Epithelial cell of esophagus (primary cell): ENCODE results near the gene IL27RA.
A peak's percentile ranks its signal among the peaks of the same experiment; 100 is the strongest.

ENCODE experiments used
- DNase-seq: peaks from one replicate; pipeline ENCODE4 v3.0.0; 2010; ENCODE audit warnings: low read depth
- H3K4me3 ChIP-seq: 2 replicates; pipeline ENCODE4 v1.5.1; 2011; ENCODE audit warnings: mild to moderate bottlenecking, low read length, control low read depth
- TF ChIP-seq, protein P1 (sequence below): IDR thresholded peaks from 2 replicates; pipeline ENCODE4 v1.5.1; 2011; ENCODE audit warnings: low read depth, mild to moderate bottlenecking, low read length, control low read depth, inconsistent platforms; ENCODE audit not compliant: insufficient read depth; ENCODE audit errors: missing control alignments

Gene IL27RA

DNA sequence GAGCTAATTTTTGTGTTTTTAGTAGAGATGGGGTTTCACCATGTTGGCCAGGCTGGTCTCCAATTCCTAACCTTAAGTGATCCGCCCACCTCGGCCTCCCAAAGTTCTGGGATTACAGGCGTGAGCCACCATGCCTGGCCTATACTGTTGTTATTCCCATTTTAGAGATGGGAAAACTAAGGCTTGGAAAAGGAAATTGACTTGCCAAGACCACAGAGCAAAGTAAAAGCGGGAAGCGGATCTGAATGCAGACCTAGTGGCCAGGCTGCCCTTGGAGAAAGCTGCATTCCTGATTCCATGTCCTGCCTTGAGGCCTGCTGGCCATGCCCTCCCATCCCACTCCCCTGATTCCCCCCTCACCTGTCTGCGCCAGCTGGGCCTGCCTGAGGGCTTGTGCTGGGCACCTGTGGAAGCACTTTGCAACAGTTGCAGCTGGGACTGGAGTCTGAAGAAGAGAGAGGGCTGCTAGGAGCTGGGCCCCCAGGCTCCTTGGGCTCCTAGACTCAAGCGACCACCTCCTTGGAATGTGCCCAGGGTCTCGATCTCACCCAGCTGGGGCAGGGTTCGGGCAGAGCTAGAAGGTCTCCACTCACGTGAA lies 24.6 kb downstream of the IL27RA start:
- DNase-seq = no peak

GRCh38 chr19:14056741-14057356 lies 25.3 kb downstream of the IL27RA start:
- no peak overlapping the region for H3K4me3 ChIP-seq
- TF ChIP-seq, protein P1, sequence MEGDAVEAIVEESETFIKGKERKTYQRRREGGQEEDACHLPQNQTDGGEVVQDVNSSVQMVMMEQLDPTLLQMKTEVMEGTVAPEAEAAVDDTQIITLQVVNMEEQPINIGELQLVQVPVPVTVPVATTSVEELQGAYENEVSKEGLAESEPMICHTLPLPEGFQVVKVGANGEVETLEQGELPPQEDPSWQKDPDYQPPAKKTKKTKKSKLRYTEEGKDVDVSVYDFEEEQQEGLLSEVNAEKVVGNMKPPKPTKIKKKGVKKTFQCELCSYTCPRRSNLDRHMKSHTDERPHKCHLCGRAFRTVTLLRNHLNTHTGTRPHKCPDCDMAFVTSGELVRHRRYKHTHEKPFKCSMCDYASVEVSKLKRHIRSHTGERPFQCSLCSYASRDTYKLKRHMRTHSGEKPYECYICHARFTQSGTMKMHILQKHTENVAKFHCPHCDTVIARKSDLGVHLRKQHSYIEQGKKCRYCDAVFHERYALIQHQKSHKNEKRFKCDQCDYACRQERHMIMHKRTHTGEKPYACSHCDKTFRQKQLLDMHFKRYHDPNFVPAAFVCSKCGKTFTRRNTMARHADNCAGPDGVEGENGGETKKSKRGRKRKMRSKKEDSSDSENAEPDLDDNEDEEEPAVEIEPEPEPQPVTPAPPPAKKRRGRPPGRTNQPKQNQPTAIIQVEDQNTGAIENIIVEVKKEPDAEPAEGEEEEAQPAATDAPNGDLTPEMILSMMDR = no peak
- no peak for DNase-seq

More for the DNA sequence above, 24.6 kb downstream of the IL27RA start:
- H3K4me3 ChIP-seq = no peak overlapping the region
- TF ChIP-seq, protein P1 = no peak

DNA sequence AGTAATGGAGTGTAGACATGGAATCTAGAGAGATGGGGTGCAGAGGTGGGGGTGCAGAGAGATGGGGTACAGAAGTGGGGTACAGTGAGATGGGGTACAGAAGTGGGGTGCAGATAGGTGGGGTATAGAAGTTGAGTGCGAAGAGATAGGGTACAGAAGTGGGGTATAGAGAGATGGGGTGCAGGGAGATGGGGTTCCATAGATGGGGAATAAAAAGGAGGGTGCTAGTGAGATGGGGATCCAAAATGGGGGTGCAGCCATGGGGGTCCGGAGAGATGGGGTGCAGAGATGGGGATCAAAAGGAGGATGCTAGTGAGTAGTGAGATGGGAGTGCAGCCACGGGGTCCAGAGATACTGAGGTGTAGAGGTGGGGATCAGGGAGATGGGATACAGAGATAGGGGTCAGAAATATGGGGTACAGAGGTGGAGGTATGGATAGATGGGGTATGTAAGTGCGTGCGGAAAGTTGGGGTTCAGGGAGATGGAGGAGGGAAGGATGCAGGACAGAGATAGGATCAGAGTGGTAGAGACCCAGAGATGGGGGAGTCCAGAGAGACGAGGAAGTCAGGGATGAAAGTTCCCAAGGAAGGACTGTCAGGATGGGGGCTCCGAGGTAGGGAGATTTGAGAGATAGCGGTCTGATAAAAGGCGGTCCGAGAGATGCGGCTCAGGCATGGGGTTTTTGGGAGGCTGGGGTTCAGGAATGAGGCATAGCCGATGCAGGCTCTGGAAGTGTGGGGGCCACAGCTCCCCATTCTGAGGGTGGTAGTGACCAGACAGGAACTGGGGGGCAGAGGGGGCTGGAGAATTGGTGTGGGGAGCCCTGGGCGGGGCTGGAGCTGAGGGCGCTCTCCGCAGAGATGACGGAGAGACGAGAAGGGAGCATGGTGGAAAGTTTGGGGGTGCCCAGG lies 26.9 kb downstream of the IL27RA start:
- DNase-seq = no peak
- no peak overlapping the region for H3K4me3 ChIP-seq
- TF ChIP-seq, protein P1 = no peak

- TF ChIP-seq, protein P1 = peak; percentile 73
- no peak for DNase-seq
- H3K4me3 ChIP-seq = no peak overlapping the region
These were observed 27.5 kb downstream of the IL27RA start for GRCh38 chr19:14059093-14059480.

DNA sequence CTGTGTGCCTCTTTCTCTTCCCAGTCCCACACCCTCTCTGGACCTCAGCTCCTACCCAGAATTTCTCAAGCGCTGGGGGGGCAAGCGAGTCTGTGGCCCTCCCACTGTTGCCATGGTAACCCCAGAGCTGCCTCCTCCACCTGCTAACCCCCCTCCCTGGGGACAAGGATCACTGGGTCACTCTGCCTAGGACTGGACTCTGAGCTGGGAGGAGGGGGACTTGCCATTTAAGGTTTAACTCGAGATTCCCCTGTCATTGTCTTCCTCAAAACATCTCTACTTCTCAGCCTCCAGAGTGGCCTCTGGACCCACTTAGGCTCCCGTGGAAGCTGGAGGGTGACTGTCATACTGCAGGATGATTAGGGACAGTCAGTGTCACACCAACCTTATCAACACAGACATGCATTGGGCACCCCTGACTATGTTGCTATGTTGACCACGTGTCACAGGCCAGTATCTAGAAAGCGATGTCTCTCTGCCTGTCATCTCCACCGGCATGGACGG lies 28.1 kb downstream of the IL27RA start:
- no peak for DNase-seq
- TF ChIP-seq, protein P1 = no peak
- no peak overlapping the region for H3K4me3 ChIP-seq

DNA sequence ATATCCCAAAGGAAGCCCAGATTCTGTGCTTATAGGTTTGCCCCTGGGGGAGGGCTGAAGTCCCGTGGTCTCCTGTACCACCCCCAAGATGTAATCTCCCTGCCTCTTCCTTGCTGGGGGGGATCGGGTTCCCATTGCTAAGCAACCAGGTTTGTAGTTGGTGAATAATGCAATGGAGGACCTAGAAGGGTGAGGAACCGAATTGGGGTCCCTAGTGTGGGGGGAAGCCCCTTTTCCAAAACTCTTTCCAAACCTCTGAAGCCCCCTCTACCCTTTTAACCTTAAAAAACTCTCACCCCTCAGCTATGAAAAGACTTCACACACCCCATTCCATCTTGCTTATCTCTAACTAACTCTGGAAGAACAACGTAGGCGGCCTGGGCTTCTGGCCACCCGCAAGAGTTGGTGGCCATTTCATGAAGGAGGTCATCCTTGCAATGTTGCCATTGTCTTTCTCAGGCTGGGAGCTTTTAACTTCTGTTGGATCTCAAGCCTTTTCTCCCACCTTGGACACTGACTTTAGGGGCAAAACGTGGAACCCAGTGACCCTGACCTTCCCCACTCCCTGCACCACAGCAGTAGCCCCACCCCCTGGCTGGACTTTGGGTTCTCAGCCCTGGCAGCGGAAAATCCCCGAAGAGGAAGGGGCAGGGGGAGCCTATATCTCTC lies 29.7 kb downstream of the IL27RA start:
- H3K4me3 ChIP-seq = no peak overlapping the region
- DNase-seq = no peak
- TF ChIP-seq, protein P1 = no peak
